WERI-Rb-1 (cell line): Measurements from ENCODE around the gene KRTAP5-5.
A peak's percentile ranks its signal among the peaks of the same experiment; 100 is the strongest.

Experiments
- DNase-seq: peaks from one replicate; pipeline ENCODE4 v3.0.0-alpha.2; 2020
- H3K27ac ChIP-seq: fragments of 250-450 bp; sonication (Bioruptor Pico); 2 replicates; pipeline ENCODE4 v1.5.1; 2020; ENCODE audit warnings: mild to moderate bottlenecking, moderate library complexity
- H3K27me3 ChIP-seq: fragments of 250-450 bp; sonication (Bioruptor Pico); 2 replicates; pipeline ENCODE4 v1.5.1; 2021; ENCODE audit warnings: mild to moderate bottlenecking, low read depth, moderate library complexity; ENCODE audit not compliant: insufficient read depth, severe bottlenecking
- H3K36me3 ChIP-seq: fragments of 250-450 bp; sonication (Bioruptor Pico); 2 replicates; pipeline ENCODE4 v1.5.1; 2020; ENCODE audit warnings: mild to moderate bottlenecking, moderate library complexity
- H3K4me3 ChIP-seq: 2 replicates; pipeline ENCODE4 v1.5.1; 2011; ENCODE audit warnings: low read depth, mild to moderate bottlenecking, control low read depth, low read length
- H3K9me3 ChIP-seq: fragments of 250-450 bp; sonication (Bioruptor Pico); 2 replicates; pipeline ENCODE4 v1.5.1; 2021; ENCODE audit warnings: mild to moderate bottlenecking, moderate library complexity; ENCODE audit not compliant: severe bottlenecking
- CTCF ChIP-seq: IDR thresholded peaks from 2 replicates; pipeline ENCODE4 v1.5.1; 2011; ENCODE audit warnings: low read depth, mild to moderate bottlenecking, control low read depth, inconsistent platforms, low read length

Gene KRTAP5-5

GRCh38 chr11:1625541-1625940 lies 4.0 kb upstream of the KRTAP5-5 start:
- H3K36me3 ChIP-seq = no peaks in the 10 kb centered on the region
- H3K27ac ChIP-seq = no peak overlapping the region
- no peak for TF ChIP-seq CTCF
- no peaks in the 10 kb centered on the region for H3K9me3 ChIP-seq
- DNase-seq = no peak
- no peak overlapping the region for H3K4me3 ChIP-seq
- peaks cover 79% of the 10 kb centered on the region for H3K27me3 ChIP-seq

GRCh38 chr11:1628506-1629325 lies 859 bp upstream of the KRTAP5-5 start:
- DNase-seq = peak; percentile 62
- Histone ChIP-seq H3K36me3 (no peaks in the 10 kb centered on the region), H3K4me3 (no peak overlapping the region), H3K9me3 (no peaks in the 10 kb centered on the region), H3K27ac (no peak overlapping the region), H3K27me3 (peaks cover 90% of the 10 kb centered on the region)
- TF ChIP-seq CTCF = peak; percentile 97

GRCh38 chr11:1630271-1630670 lies 696 bp downstream of the KRTAP5-5 start:
- H3K9me3 ChIP-seq = no peaks in the 10 kb centered on the region
- peaks cover 90% of the 10 kb centered on the region for H3K27me3 ChIP-seq
- H3K36me3 ChIP-seq = no peaks in the 10 kb centered on the region
- no peak for TF ChIP-seq CTCF
- DNase-seq = no peak
- no peak overlapping the region for H3K4me3 ChIP-seq
- H3K27ac ChIP-seq = no peak overlapping the region

DNA sequence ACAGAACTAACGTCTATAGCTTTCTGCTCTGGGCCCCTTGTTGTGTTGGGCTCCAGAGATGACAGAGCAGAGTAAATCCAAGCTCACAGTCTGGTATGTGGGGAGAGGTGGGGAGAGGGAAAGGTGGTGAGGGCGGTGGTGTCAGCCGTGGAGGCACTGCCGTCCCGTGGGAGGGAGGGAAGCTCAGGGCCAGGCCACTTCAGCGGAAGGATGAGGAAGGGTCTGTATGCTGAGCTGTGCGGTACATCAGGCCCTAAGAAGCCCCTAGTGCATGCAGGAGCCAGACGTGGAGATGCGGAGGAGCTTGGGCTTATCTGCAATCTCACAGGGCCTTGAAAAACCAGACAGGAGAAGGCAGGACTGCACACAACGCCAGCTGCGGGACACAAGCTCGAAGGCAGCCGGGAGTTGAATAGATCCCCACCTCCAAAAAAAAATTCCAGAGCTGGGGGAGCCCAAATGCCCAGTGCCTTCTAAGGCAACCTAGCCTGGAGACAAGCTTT lies 1.5 kb downstream of the KRTAP5-5 start:
- no peaks in the 10 kb centered on the region for H3K36me3 ChIP-seq
- no peak overlapping the region for H3K27ac ChIP-seq
- TF ChIP-seq CTCF = no peak
- DNase-seq = no peak
- no peak overlapping the region for H3K4me3 ChIP-seq
- peaks cover 90% of the 10 kb centered on the region for H3K27me3 ChIP-seq
- no peaks in the 10 kb centered on the region for H3K9me3 ChIP-seq

DNA sequence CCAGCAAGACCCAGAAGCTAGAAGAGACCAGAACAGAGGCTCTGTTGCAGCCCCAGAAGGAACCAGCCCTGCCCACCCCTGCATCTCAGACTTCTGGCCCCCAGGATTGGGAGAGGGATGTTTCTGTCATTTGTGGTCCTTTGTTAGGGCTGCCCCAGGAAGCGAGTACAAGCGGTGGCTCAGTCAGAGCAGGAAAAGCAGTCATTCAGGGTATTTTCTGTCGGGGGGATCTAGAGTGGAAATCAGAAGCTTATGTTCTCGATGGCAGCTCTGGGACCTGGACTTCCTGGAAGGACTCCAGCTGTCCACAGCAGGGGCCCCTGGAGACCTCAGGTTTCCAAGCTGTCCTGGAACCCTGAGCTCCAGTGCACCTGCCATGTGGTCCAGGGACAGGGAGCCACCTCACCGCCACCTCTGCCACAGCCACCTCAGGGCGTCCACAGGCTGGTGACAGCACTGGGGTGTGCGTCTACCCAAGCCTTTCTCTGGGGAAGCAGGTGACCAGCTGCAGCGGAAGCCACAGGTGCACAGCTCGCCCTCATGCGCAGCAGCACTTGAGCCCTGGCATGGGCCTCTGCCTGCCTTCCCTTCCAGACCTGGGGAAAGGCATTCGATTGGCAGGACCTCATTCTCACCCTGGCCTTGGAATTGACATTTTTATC lies 2.6 kb downstream of the KRTAP5-5 start:
- H3K4me3 ChIP-seq = no peak overlapping the region
- no peak for TF ChIP-seq CTCF
- H3K27ac ChIP-seq = no peak overlapping the region
- H3K36me3 ChIP-seq = no peaks in the 10 kb centered on the region
- H3K9me3 ChIP-seq = no peaks in the 10 kb centered on the region
- no peak for DNase-seq
- peaks cover 90% of the 10 kb centered on the region for H3K27me3 ChIP-seq
